A375 (cell line): ENCODE results near the gene CYB5R2. TPM values are rescaled to one million over a fixed set of nuclear protein-coding genes. Genes with fewer than 3 reads are reported as not detected.

ENCODE experiments used
- total RNA-seq: library from RNA; depleted of rRNA; stranded (reverse); fragments of >200 nt; shearing (Covaris generic); gene quantifications from 2 replicates; pipeline ENCODE4 v1.2.3, GENCODE V29; 2014; rRNA removed

CYB5R2 gene
- 16.1 and 23.3 TPM in 2 replicates for total RNA-seq

GRCh38 chr11:7672960-7673723 is at the start of gene CYB5R2:
CYB5R2 (minus strand) TSS chr11:7673500; CDS start chr11:7672825, 675 bp downstream.

DNA sequence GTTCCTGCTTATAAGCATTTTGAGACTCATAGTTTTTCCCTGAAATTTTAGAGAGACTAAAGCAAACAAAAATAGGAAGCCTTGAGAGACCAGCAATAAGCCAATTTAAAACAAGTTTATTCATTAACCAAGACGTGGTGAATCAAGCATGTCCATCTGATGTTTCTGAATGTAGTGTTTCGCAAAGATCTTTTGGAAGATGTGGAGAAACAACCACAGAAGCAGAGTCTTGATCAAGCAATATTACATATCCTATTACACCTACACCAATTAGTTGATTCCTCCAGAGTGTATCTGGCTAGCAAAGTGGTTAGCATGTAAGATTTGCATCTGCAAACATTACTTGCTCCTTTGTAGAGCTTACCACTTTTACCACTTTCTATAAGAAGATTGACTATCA is 33.1 kb upstream of the CYB5R2 start, which contains the start of gene OVCH2:
TSS of gene OVCH2 (minus strand) at position 101 of the 400 bp plus-strand sequence. CDS start at position 18, 83 bp downstream.

Other genes starting within 250 kb of the CYB5R2 start
- not detected in 2 replicates for gene OLFML1, start 188.0 kb downstream of the CYB5R2 start, total RNA-seq
- 0.19 and 3.6 TPM in 2 replicates for gene PPFIBP2, start 159.5 kb downstream of the CYB5R2 start, total RNA-seq
- not detected in 2 replicates for gene OVCH2, start 33.0 kb upstream of the CYB5R2 start, total RNA-seq
- not detected in 2 replicates for gene OR5P2, start 123.4 kb upstream of the CYB5R2 start, total RNA-seq
- not detected in 2 replicates for gene OR5P3, start 157.3 kb upstream of the CYB5R2 start, total RNA-seq